GM18507 (cell line): ENCODE data around the gene UBQLN2.
"Not testable (repeated sequence)": the region's sequence is repeated elsewhere in the genome, so short reads cannot be mapped to it uniquely, and the experiment has no call there.

Experiments used
- DNase-seq: peaks from one replicate; pipeline ENCODE4 v3.0.0; 2011; ENCODE audit warnings: low read depth; ENCODE audit not compliant: insufficient read length; ENCODE audit errors: extremely low spot score
- FAIRE-seq: peaks from 2 replicates; lab custom pipeline; 2011; peaks lifted over from hg19 to GRCh38; lab: Jason Lieb, UNC

UBQLN2 gene

GRCh38 chrX:56563231-56564161, at the start of gene UBQLN2:
Gene UBQLN2 (plus strand): TSS chrX:56563627. CDS start chrX:56563874, 247 bp downstream.
- FAIRE-seq (peak; percentile 76), DNase-seq (no peak)

- DNase-seq: no peak
- FAIRE-seq: no peak
These were observed 43.8 kb upstream of the UBQLN2 start for GRCh38 chrX:56519642-56520041.

- FAIRE-seq, DNase-seq: not testable (repeated sequence)
These were observed 33.9 kb upstream of the UBQLN2 start for GRCh38 chrX:56529482-56530007.

GRCh38 chrX:56530011-56530410, 33.4 kb upstream of the UBQLN2 start:
- FAIRE-seq (no peak), DNase-seq (no peak)

- no peak for FAIRE-seq
- no peak for DNase-seq
These were observed 12.8 kb upstream of the UBQLN2 start for GRCh38 chrX:56550667-56551066.

- FAIRE-seq: no peak
- no peak for DNase-seq
These were observed 8.6 kb upstream of the UBQLN2 start for GRCh38 chrX:56554870-56555269.

- DNase-seq: no peak
- no peak for FAIRE-seq
These were observed 6.0 kb upstream of the UBQLN2 start for GRCh38 chrX:56557376-56557929.

GRCh38 chrX:56564164-56564885, 898 bp downstream of the UBQLN2 start:
- DNase-seq (no peak), FAIRE-seq (peak; percentile 15)

- DNase-seq: no peak
- FAIRE-seq: peak; percentile 64
These were observed 1.8 kb downstream of the UBQLN2 start for GRCh38 chrX:56564921-56565840.

- FAIRE-seq (peak; percentile 63), DNase-seq (no peak)
These were observed 6.1 kb downstream of the UBQLN2 start for GRCh38 chrX:56569378-56570057.

GRCh38 chrX:56572975-56573374, 9.5 kb downstream of the UBQLN2 start:
- FAIRE-seq (no peak), DNase-seq (no peak)

- FAIRE-seq (no peak), DNase-seq (no peak)
These were observed 11.4 kb downstream of the UBQLN2 start for GRCh38 chrX:56574861-56575260.

- no peak for FAIRE-seq
These were observed 13.3 kb downstream of the UBQLN2 start for GRCh38 chrX:56576721-56577120.

GRCh38 chrX:56588397-56589188, 25.2 kb downstream of the UBQLN2 start:
- DNase-seq (no peak), FAIRE-seq (no peak)

More at GRCh38 chrX:56576721-56577120, 13.3 kb downstream of the UBQLN2 start:
- no peak for DNase-seq

- not testable (repeated sequence) for FAIRE-seq, DNase-seq
These were observed 28.4 kb downstream of the UBQLN2 start for GRCh38 chrX:56591830-56592229.

- no peak for FAIRE-seq
These were observed 36.7 kb downstream of the UBQLN2 start for GRCh38 chrX:56600141-56600540.

GRCh38 chrX:56600987-56601386, 37.6 kb downstream of the UBQLN2 start:
- no peak for FAIRE-seq

More at GRCh38 chrX:56600141-56600540, 36.7 kb downstream of the UBQLN2 start:
- DNase-seq: no peak

GRCh38 chrX:56615282-56615681, 51.9 kb downstream of the UBQLN2 start:
- FAIRE-seq (no peak), DNase-seq (no peak)

More at GRCh38 chrX:56600987-56601386, 37.6 kb downstream of the UBQLN2 start:
- DNase-seq: no peak
